Measurements from ENCODE around the gene ZNF234.

DNA sequence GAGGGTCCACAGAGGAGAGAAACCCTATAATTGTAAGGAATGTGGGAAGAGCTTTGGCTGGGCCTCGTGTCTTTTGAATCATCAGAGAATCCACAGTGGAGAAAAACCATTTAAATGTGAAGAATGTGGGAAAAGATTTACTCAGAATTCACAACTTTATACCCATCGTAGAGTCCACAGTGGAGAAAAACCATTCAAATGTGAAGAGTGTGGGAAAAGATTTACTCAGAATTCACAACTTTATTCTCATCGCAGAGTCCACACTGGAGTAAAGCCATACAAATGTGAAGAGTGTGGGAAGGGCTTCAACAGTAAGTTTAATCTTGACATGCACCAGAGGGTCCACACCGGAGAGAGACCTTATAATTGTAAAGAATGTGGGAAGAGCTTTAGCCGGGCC lies 9.4 kb upstream of the ZNF234 start:
- TF ChIP-seq ZBTB33 (IDR thresholded peaks at IDR 0.05; ENCODE audit: extremely low read depth, insufficient replicate concordance, low read length): no peak
- TF ChIP-seq POLR2AphosphoS5 (IDR thresholded peaks at IDR 0.05; ENCODE audit: low read depth, low read length): no peak
- TF ChIP-seq, protein P1, sequence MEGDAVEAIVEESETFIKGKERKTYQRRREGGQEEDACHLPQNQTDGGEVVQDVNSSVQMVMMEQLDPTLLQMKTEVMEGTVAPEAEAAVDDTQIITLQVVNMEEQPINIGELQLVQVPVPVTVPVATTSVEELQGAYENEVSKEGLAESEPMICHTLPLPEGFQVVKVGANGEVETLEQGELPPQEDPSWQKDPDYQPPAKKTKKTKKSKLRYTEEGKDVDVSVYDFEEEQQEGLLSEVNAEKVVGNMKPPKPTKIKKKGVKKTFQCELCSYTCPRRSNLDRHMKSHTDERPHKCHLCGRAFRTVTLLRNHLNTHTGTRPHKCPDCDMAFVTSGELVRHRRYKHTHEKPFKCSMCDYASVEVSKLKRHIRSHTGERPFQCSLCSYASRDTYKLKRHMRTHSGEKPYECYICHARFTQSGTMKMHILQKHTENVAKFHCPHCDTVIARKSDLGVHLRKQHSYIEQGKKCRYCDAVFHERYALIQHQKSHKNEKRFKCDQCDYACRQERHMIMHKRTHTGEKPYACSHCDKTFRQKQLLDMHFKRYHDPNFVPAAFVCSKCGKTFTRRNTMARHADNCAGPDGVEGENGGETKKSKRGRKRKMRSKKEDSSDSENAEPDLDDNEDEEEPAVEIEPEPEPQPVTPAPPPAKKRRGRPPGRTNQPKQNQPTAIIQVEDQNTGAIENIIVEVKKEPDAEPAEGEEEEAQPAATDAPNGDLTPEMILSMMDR (IDR thresholded peaks at IDR 0.05 in 2 of 3, conservative IDR thresholded peaks at IDR 0.05 in 1 of 3; ENCODE audit: borderline replicate concordance in 1 of 3, insufficient read depth in 1 of 3, low read depth in 2 of 3, low read length in 2 of 3): no peak
- TF ChIP-seq, protein P2, sequence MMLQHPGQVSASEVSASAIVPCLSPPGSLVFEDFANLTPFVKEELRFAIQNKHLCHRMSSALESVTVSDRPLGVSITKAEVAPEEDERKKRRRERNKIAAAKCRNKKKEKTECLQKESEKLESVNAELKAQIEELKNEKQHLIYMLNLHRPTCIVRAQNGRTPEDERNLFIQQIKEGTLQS (IDR thresholded peaks at IDR 0.05): no peak
- TF ChIP-seq MAX (IDR thresholded peaks at IDR 0.05): no peak
- TF ChIP-seq EZH2 (IDR thresholded peaks at IDR 0.05): no peak
- TF ChIP-seq SP1 (IDR thresholded peaks at IDR 0.05; ENCODE audit: low read depth): no peak
- TF ChIP-seq SRF (IDR thresholded peaks at IDR 0.05; ENCODE audit: low read depth): no peak
- no peak for TF ChIP-seq REST (IDR thresholded peaks at IDR 0.05; ENCODE audit: low read depth)
- no peak for TF ChIP-seq JUND (IDR thresholded peaks at IDR 0.05)

Data from HCT116 (cell line).